ENCODE results near the gene KCNQ2. TPM values are rescaled to one million over a fixed set of nuclear protein-coding genes. Genes with fewer than 3 reads are reported as not detected.

KCNQ2 gene
- total and polyA plus RNA-seq, 12 donors, result 0.03 to 3.8 (median 1.4) TPM; not detected in 7

DNA sequence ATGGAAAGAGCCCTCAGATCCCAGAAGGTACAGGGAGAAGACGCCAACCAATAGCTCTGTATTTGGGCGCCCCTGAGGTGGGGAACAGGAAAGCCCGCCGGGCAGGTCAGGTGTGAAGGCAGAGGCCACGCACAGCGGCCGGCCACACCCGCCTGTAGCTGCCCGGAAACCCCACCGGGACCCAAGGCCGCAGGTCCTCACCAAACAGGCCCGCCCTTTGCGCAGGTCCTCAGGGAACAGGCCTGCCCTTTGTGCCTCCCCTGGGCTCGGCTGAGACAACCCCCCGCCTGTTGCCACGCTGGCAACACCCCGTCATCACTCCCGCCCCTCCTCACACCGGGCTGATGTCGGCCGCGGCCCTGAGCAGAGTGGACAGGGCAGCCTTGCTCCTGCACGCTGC, 66.4 kb downstream of the KCNQ2 start:
- 78 to 84% methylated on average over 23 of the region's 23 CpGs for WGBS, 2 donors
- no peak for DNase-seq
- no peaks in the 10 kb centered on the region for H3K4me1 ChIP-seq

DNA sequence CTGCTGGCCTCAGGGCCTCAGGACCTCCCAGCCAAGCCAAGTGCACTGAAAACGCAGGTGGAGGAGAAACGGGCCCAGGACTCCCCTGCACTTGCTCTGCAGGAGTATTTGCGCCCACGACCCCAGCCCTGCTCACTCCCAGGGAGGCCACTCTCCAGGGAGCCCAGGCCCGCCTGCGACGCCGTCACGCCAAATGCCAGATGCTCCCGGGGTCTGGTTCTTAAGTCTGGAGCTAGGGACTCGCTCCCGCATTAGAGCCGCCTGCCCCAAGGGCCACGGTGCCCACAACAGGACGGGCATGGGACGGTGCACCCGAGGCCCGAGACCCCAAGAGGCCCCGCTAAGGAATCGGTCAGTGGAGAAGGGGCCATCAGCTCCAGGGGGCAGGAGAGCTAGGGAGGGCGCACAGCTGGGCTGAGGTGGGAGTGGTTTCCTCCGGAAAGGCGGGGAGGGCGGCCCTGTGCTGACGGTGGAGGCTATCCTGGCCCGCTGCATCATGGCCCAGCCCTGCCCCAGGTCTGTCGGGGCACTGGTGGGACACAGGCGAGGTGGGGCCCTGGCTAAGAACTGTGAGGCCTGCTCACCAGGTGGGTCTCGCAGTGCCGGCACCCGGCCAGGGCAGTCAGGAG, 67.2 kb downstream of the KCNQ2 start:
- ATAC-seq, result peak in 2 of 8 donors; percentile 40 to 41
- Histone ChIP-seq H3K36me3 (no peaks in the 10 kb centered on the region), H3K27ac (no peak overlapping the region), H3K27me3 (peaks cover 2 to 46% (median 7%) of the 10 kb centered on the region in 7 donors), H3K4me3 (no peak overlapping the region), H3K4me1 (no peaks in the 10 kb centered on the region), H3K9me3 (no peaks in the 10 kb centered on the region)
- intact Hi-C loops (cut with DNase I), result no loop called here
- 65 to 69% methylated on average over 29 to 31 of the region's 31 CpGs for WGBS, 2 donors
- no peak for DNase-seq
- TF ChIP-seq, protein P1, sequence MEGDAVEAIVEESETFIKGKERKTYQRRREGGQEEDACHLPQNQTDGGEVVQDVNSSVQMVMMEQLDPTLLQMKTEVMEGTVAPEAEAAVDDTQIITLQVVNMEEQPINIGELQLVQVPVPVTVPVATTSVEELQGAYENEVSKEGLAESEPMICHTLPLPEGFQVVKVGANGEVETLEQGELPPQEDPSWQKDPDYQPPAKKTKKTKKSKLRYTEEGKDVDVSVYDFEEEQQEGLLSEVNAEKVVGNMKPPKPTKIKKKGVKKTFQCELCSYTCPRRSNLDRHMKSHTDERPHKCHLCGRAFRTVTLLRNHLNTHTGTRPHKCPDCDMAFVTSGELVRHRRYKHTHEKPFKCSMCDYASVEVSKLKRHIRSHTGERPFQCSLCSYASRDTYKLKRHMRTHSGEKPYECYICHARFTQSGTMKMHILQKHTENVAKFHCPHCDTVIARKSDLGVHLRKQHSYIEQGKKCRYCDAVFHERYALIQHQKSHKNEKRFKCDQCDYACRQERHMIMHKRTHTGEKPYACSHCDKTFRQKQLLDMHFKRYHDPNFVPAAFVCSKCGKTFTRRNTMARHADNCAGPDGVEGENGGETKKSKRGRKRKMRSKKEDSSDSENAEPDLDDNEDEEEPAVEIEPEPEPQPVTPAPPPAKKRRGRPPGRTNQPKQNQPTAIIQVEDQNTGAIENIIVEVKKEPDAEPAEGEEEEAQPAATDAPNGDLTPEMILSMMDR (IDR thresholded peaks at IDR 0.05), result no peak

More for the DNA sequence above, 66.4 kb downstream of the KCNQ2 start:
- no peak overlapping the region for H3K4me3 ChIP-seq
- TF ChIP-seq, protein P1 (IDR thresholded peaks at IDR 0.05), result no peak
- intact Hi-C loops (cut with DNase I), result no loop called here
- H3K27ac ChIP-seq, result no peak overlapping the region
- no peak for ATAC-seq
- peaks cover under 1 to 41% (median 11%) of the 10 kb centered on the region in 7 donors for H3K27me3 ChIP-seq
- no peaks in the 10 kb centered on the region for H3K9me3 ChIP-seq
- H3K36me3 ChIP-seq, result no peaks in the 10 kb centered on the region

DNA sequence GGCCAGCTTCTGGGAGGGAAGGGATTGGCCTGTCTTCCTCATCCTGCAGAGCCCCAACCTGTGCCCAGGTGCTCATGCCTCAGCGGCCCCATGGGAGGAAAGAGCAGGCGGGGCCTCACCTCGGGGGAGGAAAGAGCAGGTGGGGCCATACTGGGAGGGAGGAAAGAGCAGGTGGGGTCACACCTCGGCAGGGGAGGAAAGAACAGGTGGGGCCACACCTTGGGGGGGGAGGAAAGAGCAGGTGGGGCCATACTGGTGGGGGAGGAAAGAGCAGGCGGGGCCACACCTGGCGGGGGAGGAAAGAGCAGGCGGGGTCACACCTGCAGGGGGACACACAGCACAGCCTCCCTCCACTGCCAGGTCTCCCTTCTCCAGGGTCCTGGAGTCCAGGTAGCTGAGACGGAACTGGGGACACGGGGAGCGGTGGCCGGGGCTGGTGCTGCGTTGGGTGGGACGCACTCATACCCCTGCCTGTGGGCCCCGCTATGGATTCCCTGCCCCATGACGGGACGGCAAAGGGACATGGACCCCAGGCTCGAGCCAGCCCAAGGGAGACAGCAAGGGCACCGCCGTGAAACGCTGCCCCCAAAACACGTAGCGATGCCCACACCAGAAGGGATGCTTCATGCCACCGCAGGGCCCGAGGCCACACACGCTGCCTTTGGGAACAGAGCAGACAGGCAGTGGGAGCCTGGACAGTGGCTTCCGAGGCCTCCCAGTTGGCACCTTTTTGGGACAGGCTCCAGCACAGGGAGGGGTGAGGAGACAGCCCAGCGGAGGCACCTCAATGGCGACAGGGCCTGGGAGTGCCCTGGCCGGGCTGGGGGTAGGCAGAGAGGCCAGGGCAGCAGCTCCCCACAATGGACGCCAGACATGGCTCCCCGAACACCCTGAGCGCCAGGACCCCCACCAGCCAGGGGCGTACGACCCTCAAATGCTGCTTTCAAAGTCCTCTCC, 68.0 kb downstream of the KCNQ2 start:
- WGBS, 2 donors, result 67 to 75% methylated on average over 33 to 34 of the region's 34 CpGs
- H3K9me3 ChIP-seq, result no peaks in the 10 kb centered on the region
- no peak overlapping the region for H3K4me3 ChIP-seq
- TF ChIP-seq, protein P1 (IDR thresholded peaks at IDR 0.05), result no peak
- H3K27ac ChIP-seq, result no peak overlapping the region
- no peaks in the 10 kb centered on the region for H3K4me1 ChIP-seq
- no peak for DNase-seq
- intact Hi-C loops (cut with DNase I), result no loop called here
- peaks cover 0 to 52% (median 10%) of the 10 kb centered on the region in 7 donors for H3K27me3 ChIP-seq
- no peak for ATAC-seq
- H3K36me3 ChIP-seq, result no peaks in the 10 kb centered on the region

DNA sequence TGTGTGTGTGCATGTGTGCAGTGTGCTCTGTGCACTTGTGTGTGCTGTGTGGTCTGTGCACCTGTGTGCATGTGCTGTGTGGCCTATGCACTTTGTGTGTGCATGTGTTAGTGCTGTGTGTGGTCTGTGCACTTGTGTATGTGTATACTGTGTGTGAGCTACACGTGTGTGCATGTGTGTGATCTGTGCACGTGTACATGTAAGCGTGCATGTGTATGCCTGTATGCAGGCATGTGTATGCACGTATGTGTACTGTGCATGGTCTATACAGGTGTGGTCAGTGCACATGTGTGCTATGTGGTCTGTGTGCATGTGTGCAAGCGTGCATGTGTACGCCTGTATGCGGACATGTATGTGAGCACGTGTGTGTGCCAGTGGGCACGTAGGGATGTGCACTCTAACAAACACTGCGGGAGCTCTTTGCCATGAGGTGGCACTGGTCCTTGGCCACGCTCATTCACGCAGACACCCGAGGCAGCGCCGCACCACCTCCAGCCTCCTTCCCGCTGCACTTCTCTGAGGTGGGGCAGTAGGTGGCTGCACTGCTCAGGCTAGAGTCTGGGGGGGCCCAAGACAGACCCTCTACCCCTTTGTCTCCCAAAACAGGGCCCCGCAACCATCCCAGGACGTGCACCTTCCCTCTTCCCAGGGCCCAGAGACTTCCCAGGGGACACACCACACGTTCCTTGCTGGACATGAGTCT, 68.9 kb downstream of the KCNQ2 start:
- DNase-seq (no peak), ATAC-seq (no peak)
- intact Hi-C loops (cut with DNase I), result no loop called here
- TF ChIP-seq, protein P1 (IDR thresholded peaks at IDR 0.05), result no peak
- no peaks in the 10 kb centered on the region for H3K4me1 ChIP-seq
- WGBS, 2 donors, result 80 to 82% methylated on average over 19 of the region's 19 CpGs
- H3K4me3 ChIP-seq, result no peak overlapping the region
- H3K27me3 ChIP-seq, result peaks cover 0 to 56% (median 12%) of the 10 kb centered on the region in 7 donors
- no peaks in the 10 kb centered on the region for H3K9me3 ChIP-seq
- H3K36me3 ChIP-seq, result no peaks in the 10 kb centered on the region
- H3K27ac ChIP-seq, result no peak overlapping the region

Measured in heart right ventricle (tissue), 16 donors.